H9 (cell line): ENCODE results near the gene ACAP1. TPM values are rescaled to one million over a fixed set of nuclear protein-coding genes. Genes with fewer than 3 reads are reported as not detected.

Experiments
- DNase-seq: peaks from one replicate; pipeline ENCODE4 v3.0.0-alpha.2; 2017
- H2AFZ ChIP-seq: one replicate; pipeline ENCODE4 v1.6.1; 2013; ENCODE audit warnings: mild to moderate bottlenecking, low read length, control low read depth, moderate library complexity
- H2AK5ac ChIP-seq: 2 replicates; pipeline ENCODE4 v1.6.1; 2013; ENCODE audit warnings: low read length, control low read depth, mixed read lengths; ENCODE audit not compliant: insufficient read length
- H2BK120ac ChIP-seq: one replicate; pipeline ENCODE4 v1.6.1; 2013; ENCODE audit warnings: low read depth, mild to moderate bottlenecking, low read length, control low read depth, inconsistent platforms; ENCODE audit not compliant: poor library complexity, severe bottlenecking
- H2BK12ac ChIP-seq: 2 replicates; pipeline ENCODE4 v1.6.1; 2013; ENCODE audit warnings: low read length, control low read depth, mixed read lengths, low read depth; ENCODE audit not compliant: insufficient read length
- H2BK15ac ChIP-seq: 2 replicates; pipeline ENCODE4 v1.6.1; 2013; ENCODE audit warnings: low read depth, low read length, control low read depth
- H2BK20ac ChIP-seq: one replicate; pipeline ENCODE4 v1.6.1; 2013; ENCODE audit warnings: low read depth, mild to moderate bottlenecking, low read length, control low read depth, inconsistent platforms; ENCODE audit not compliant: poor library complexity, severe bottlenecking
- H2BK5ac ChIP-seq: 2 replicates; pipeline ENCODE4 v1.6.1; 2013; ENCODE audit warnings: low read length, control low read depth, mixed read lengths; ENCODE audit not compliant: insufficient read length
- H3K14ac ChIP-seq: 2 replicates; pipeline ENCODE4 v1.6.1; 2013; ENCODE audit warnings: low read length, control low read depth; ENCODE audit not compliant: insufficient read depth
- H3K18ac ChIP-seq: 2 replicates; pipeline ENCODE4 v1.6.1; 2013; ENCODE audit warnings: low read depth, mild to moderate bottlenecking, mixed read lengths, low read length, control low read depth; ENCODE audit not compliant: insufficient read length
- H3K23ac ChIP-seq: 2 replicates; pipeline ENCODE4 v1.6.1; 2013; ENCODE audit warnings: low read length, control low read depth, mixed read lengths, low read depth; ENCODE audit not compliant: insufficient read length
- H3K23me2 ChIP-seq: 2 replicates; pipeline ENCODE4 v1.6.1; 2013; ENCODE audit warnings: low read depth, mild to moderate bottlenecking, mixed read lengths, low read length, control low read depth; ENCODE audit not compliant: insufficient read length, poor library complexity, severe bottlenecking
- H3K27ac ChIP-seq: 2 replicates; pipeline ENCODE4 v1.5.1; 2013; ENCODE audit warnings: low read length, control low read depth, mixed read lengths, low read depth; ENCODE audit not compliant: insufficient read length
- H3K27me3 ChIP-seq: 2 replicates; pipeline ENCODE4 v1.6.1; 2013; ENCODE audit warnings: low read length, control low read depth, inconsistent platforms; ENCODE audit not compliant: insufficient read depth
- H3K4ac ChIP-seq: 2 replicates; pipeline ENCODE4 v1.6.1; 2013; ENCODE audit warnings: low read depth, mild to moderate bottlenecking, control low read depth, inconsistent platforms, low read length, moderate library complexity
- H3K4me1 ChIP-seq: 2 replicates; pipeline ENCODE4 v1.6.1; 2013; ENCODE audit warnings: low read length, control low read depth, inconsistent platforms; ENCODE audit not compliant: insufficient read depth
- H3K4me2 ChIP-seq: 2 replicates; pipeline ENCODE4 v1.6.1; 2013; ENCODE audit warnings: low read length, control low read depth, mixed read lengths; ENCODE audit not compliant: insufficient read length, insufficient read depth
- H3K56ac ChIP-seq: 2 replicates; pipeline ENCODE4 v1.6.1; 2013; ENCODE audit warnings: low read depth, mild to moderate bottlenecking, mixed read lengths, low read length, control low read depth; ENCODE audit not compliant: insufficient read length
- H3K79me1 ChIP-seq: 2 replicates; pipeline ENCODE4 v1.6.1; 2013; ENCODE audit warnings: low read depth, mild to moderate bottlenecking, moderate library complexity, low read length, control low read depth, inconsistent platforms; ENCODE audit not compliant: insufficient read depth, poor library complexity, severe bottlenecking
- H3K79me2 ChIP-seq: 2 replicates; pipeline ENCODE4 v1.6.1; 2013; ENCODE audit warnings: low read length, control low read depth, inconsistent platforms; ENCODE audit not compliant: insufficient read depth
- H3K9ac ChIP-seq: 2 replicates; pipeline ENCODE4 v1.6.1; 2013; ENCODE audit warnings: low read length, control low read depth, mixed read lengths; ENCODE audit not compliant: insufficient read length; ENCODE audit errors: extremely low read depth
- H3K9me3 ChIP-seq: one replicate; pipeline ENCODE4 v1.6.1; 2013; ENCODE audit warnings: low read depth, low read length, inconsistent platforms; ENCODE audit not compliant: control insufficient read depth
- H3T11ph ChIP-seq: one replicate; pipeline ENCODE4 v1.6.1; 2013; ENCODE audit warnings: mild to moderate bottlenecking, low read length, control low read depth, inconsistent platforms
- H4K20me1 ChIP-seq: one replicate; pipeline ENCODE4 v1.6.1; 2013; ENCODE audit not compliant: control insufficient read depth, insufficient read length, insufficient read depth
- H4K5ac ChIP-seq: 2 replicates; pipeline ENCODE4 v1.6.1; 2013; ENCODE audit warnings: low read depth, mild to moderate bottlenecking, mixed read lengths, low read length, control low read depth; ENCODE audit not compliant: insufficient read length
- H4K8ac ChIP-seq: replicated peaks from 2 replicates; pipeline ENCODE4 v1.6.1; 2013; ENCODE audit warnings: low read length, control low read depth, mixed read lengths, low read depth; ENCODE audit not compliant: insufficient read length
- H4K91ac ChIP-seq: 2 replicates; pipeline ENCODE4 v1.6.1; 2013; ENCODE audit warnings: low read depth, mild to moderate bottlenecking, moderate library complexity, mixed read lengths, low read length, control low read depth; ENCODE audit not compliant: insufficient read length
- H3K27ac Mint-ChIP-seq, 3 experiments: 2 replicates in 2 of 3; 3 replicates in 1 of 3; pipeline ENCODE4 v1.8.0; 2020 to 2021; ENCODE audit warnings: mixed read lengths in 3 of 3, mild to moderate bottlenecking in 1 of 3, moderate library complexity in 1 of 3
- H3K27me3 Mint-ChIP-seq: 2 replicates; pipeline ENCODE4 v1.8.0; 2021; ENCODE audit warnings: low read depth, mild to moderate bottlenecking, moderate library complexity, mixed read lengths
- H3K36me3 Mint-ChIP-seq, 3 experiments: 2 replicates in 2 of 3; 3 replicates in 1 of 3; pipeline ENCODE4 v1.8.0; 2020 to 2021; ENCODE audit warnings: low read depth in 3 of 3, mixed read lengths in 3 of 3; ENCODE audit not compliant: insufficient read depth in 1 of 3
- H3K4me1 Mint-ChIP-seq, 2 experiments: 2 replicates each; pipeline ENCODE4 v1.8.0; 2020; ENCODE audit warnings: mixed read lengths in 2 of 2
- H3K4me3 Mint-ChIP-seq, 2 experiments: 2 replicates in 1 of 2; 3 replicates in 1 of 2; pipeline ENCODE4 v1.8.0; 2020 to 2021; ENCODE audit warnings: mild to moderate bottlenecking in 2 of 2, mixed read lengths in 2 of 2, moderate library complexity in 1 of 2
- H3K9me3 Mint-ChIP-seq, 2 experiments: 2 replicates in 1 of 2; 3 replicates in 1 of 2; pipeline ENCODE4 v1.8.0; 2020; ENCODE audit warnings: mild to moderate bottlenecking in 2 of 2, mixed read lengths in 2 of 2, moderate library complexity in 1 of 2
- WGBS: extraction: QIAGEN DNeasy Blood & Tissue Kit; methylation state at CpG from one replicate; pipeline ENCODE4 v1.1.7; 2013; ENCODE audit warnings: missing lambda C conversion rate, low lambda C conversion rate, mixed read lengths; ENCODE audit not compliant: insufficient read length; ENCODE audit errors: extremely low coverage; 5-methylcytosine and 5-hydroxymethylcytosine counted together
- total RNA-seq: library from RNA; stranded (reverse); gene quantifications from 2 replicates; pipeline ENCODE4 v1.2.1, GENCODE V29; 2021
- TF ChIP-seq, protein P1 (sequence below): fragments of 200-600 bp; sonication (generic); conservative IDR thresholded peaks from 3 replicates; pipeline ENCODE4 v1.8.0; 2021; ENCODE audit warnings: antibody characterized with exemption, mild to moderate bottlenecking

The ACAP1 gene
- total RNA-seq, 1 experiment from 2014 or later, result 18.2 TPM

DNA sequence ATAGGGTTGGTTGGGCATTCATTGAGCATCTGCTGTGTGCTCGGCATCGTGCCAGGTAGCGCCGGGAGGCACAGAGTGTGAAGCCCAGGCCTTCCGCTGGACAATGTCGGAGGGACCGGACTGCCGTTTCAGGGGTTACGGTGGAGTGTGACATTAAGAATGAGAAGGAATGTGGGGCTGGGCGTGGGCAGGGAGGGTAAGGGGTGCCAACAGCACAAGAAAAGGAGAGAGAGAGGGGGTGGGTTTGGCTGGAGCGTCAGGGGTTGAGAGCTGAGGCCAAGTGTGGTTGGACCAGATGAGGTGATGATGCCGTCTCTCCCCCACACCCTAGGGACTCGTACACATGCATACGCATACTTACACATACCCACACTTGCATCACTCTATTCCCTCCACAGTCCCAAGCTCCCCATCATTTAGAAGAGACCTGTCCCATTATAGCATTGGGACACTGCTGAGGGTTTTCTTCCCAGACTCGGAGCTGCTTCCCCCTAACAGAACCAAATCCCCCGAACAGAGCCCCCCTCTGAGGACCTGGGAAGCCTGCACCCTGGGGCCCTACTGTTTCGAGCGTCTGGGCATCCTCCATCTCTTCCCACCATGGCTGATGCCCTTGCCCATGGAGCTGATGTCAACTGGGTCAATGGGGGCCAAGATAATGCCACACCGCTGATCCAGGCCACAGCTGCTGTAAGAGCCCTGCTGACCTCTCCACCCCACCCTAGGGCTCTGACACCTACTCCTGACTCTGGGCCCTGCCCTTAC lies 12.3 kb downstream of the ACAP1 start:
- no peak overlapping the region for H2BK20ac ChIP-seq
- H2BK12ac ChIP-seq, result no peak overlapping the region
- no peaks in the 10 kb centered on the region for H4K20me1 ChIP-seq
- no peak overlapping the region for H2BK120ac ChIP-seq
- H3K4me3 Mint-ChIP-seq, result peak overlapping the region in 1 of 2 experiments; percentile 10; a peak in 1 of 5 replicates
- H3K23ac ChIP-seq, result no peak overlapping the region
- H3K56ac ChIP-seq, result no peak overlapping the region
- TF ChIP-seq, protein P1, sequence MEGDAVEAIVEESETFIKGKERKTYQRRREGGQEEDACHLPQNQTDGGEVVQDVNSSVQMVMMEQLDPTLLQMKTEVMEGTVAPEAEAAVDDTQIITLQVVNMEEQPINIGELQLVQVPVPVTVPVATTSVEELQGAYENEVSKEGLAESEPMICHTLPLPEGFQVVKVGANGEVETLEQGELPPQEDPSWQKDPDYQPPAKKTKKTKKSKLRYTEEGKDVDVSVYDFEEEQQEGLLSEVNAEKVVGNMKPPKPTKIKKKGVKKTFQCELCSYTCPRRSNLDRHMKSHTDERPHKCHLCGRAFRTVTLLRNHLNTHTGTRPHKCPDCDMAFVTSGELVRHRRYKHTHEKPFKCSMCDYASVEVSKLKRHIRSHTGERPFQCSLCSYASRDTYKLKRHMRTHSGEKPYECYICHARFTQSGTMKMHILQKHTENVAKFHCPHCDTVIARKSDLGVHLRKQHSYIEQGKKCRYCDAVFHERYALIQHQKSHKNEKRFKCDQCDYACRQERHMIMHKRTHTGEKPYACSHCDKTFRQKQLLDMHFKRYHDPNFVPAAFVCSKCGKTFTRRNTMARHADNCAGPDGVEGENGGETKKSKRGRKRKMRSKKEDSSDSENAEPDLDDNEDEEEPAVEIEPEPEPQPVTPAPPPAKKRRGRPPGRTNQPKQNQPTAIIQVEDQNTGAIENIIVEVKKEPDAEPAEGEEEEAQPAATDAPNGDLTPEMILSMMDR, result no peak
- no peak overlapping the region for H3K4me2 ChIP-seq
- H4K5ac ChIP-seq, result no peak overlapping the region
- H4K8ac ChIP-seq, result no peak overlapping the region
- no peak overlapping the region for H3K27ac ChIP-seq
- H3K9me3 Mint-ChIP-seq, result no peaks in the 10 kb centered on the region
- no peak overlapping the region for H2AK5ac ChIP-seq
- H2AFZ ChIP-seq, result no peak overlapping the region
- no peak overlapping the region for H2BK5ac ChIP-seq
- WGBS, result no CpG with 5 or more reads among the region's 19 CpGs
- H3K9me3 ChIP-seq, result no peaks in the 10 kb centered on the region
- H3K4ac ChIP-seq, result no peak overlapping the region
- H3K4me1 ChIP-seq, result 0 out of 2 replicates have a peak, but pooled peaks cover 2% of the 10 kb centered on the region
- H3K23me2 ChIP-seq, result peaks cover 12% of the 10 kb centered on the region
- H3K14ac ChIP-seq, result no peak overlapping the region; the same call in 1 of the 2 replicates
- H3K79me2 ChIP-seq, result no peaks in the 10 kb centered on the region
- no peak overlapping the region; a peak in 1 of 7 replicates for H3K27ac Mint-ChIP-seq
- no peak overlapping the region for H2BK15ac ChIP-seq
- no peaks in the 10 kb centered on the region for H3K79me1 ChIP-seq
- peaks cover 21 to 23% of the 10 kb centered on the region in 2 experiments for H3K4me1 Mint-ChIP-seq
- peaks cover 5% of the 10 kb centered on the region for H3K27me3 Mint-ChIP-seq
- no peak overlapping the region for H3K9ac ChIP-seq
- no peak for DNase-seq
- no peaks in the 10 kb centered on the region for H3K27me3 ChIP-seq
- H4K91ac ChIP-seq, result no peak overlapping the region
- no peak overlapping the region for H3T11ph ChIP-seq
- no peak overlapping the region for H3K18ac ChIP-seq
- no peaks in the 10 kb centered on the region; a peak in 1 of 7 replicates for H3K36me3 Mint-ChIP-seq
